Mesendoderm (in vitro differentiated cells): ENCODE data around the gene CD81.

Source experiments
- DNase-seq: peaks from one replicate; pipeline ENCODE4 v3.0.0; 2013
- H2AK5ac ChIP-seq: 2 replicates; pipeline ENCODE4 v1.6.1; 2013; ENCODE audit warnings: low read length, inconsistent platforms
- H2BK120ac ChIP-seq: 2 replicates; pipeline ENCODE4 v1.6.1; 2013; ENCODE audit warnings: low read depth, mild to moderate bottlenecking, low read length, moderate library complexity, mixed read lengths
- H2BK15ac ChIP-seq: replicated peaks from 2 replicates; pipeline ENCODE4 v1.6.1; 2013; ENCODE audit warnings: low read depth, mild to moderate bottlenecking, moderate library complexity
- H2BK5ac ChIP-seq: 2 replicates; pipeline ENCODE4 v1.6.1; 2013; ENCODE audit warnings: low read length, inconsistent platforms
- H3K18ac ChIP-seq: 2 replicates; pipeline ENCODE4 v1.6.1; 2013; ENCODE audit warnings: mild to moderate bottlenecking, low read length, mixed read lengths
- H3K23ac ChIP-seq: one replicate; pipeline ENCODE4 v1.6.1; 2013; ENCODE audit warnings: low read length
- H3K27ac ChIP-seq: 2 replicates; pipeline ENCODE4 v1.5.1; 2013; ENCODE audit warnings: low read depth, mild to moderate bottlenecking, inconsistent platforms, low read length, moderate library complexity
- H3K27me3 ChIP-seq: 2 replicates; pipeline ENCODE4 v1.6.1; 2013; ENCODE audit warnings: low read length, control low read depth, mild to moderate bottlenecking, inconsistent platforms; ENCODE audit not compliant: insufficient read depth, poor library complexity
- H3K36me3 ChIP-seq: 2 replicates; pipeline ENCODE4 v1.6.1; 2013; ENCODE audit warnings: low read length, inconsistent platforms; ENCODE audit not compliant: control insufficient read depth, insufficient read depth
- H3K4ac ChIP-seq: one replicate; pipeline ENCODE4 v1.6.1; 2013; ENCODE audit warnings: low read depth, mild to moderate bottlenecking, low read length, moderate library complexity
- H3K4me1 ChIP-seq: 2 replicates; pipeline ENCODE4 v1.6.1; 2013; ENCODE audit warnings: low read depth, low read length, inconsistent platforms; ENCODE audit not compliant: control insufficient read depth
- H3K4me2 ChIP-seq: 2 replicates; pipeline ENCODE4 v1.6.1; 2013; ENCODE audit warnings: low read length
- H3K4me3 ChIP-seq: 2 replicates; pipeline ENCODE4 v1.5.1; 2013; ENCODE audit warnings: mild to moderate bottlenecking, low read length
- H3K56ac ChIP-seq: one replicate; pipeline ENCODE4 v1.6.1; 2013; ENCODE audit warnings: low read length
- H3K79me1 ChIP-seq: 2 replicates; pipeline ENCODE4 v1.6.1; 2013; ENCODE audit warnings: low read length, inconsistent platforms
- H3K79me2 ChIP-seq: 2 replicates; pipeline ENCODE4 v1.6.1; 2013; ENCODE audit warnings: mild to moderate bottlenecking, low read length; ENCODE audit not compliant: control insufficient read depth, insufficient read depth
- H3K9ac ChIP-seq: 2 replicates; pipeline ENCODE4 v1.6.1; 2013; ENCODE audit warnings: low read length, inconsistent platforms
- H4K5ac ChIP-seq: one replicate; pipeline ENCODE4 v1.6.1; 2013; ENCODE audit warnings: low read length
- H4K8ac ChIP-seq: one replicate; pipeline ENCODE4 v1.6.1; 2013; ENCODE audit warnings: low read depth, mild to moderate bottlenecking, control low read depth, low read length, moderate library complexity
- WGBS: extraction: QIAGEN DNeasy Blood & Tissue Kit; methylation state at CpG from one replicate; pipeline ENCODE4 v1.1.7; 2013; ENCODE audit warnings: low lambda C conversion rate, missing lambda C conversion rate; ENCODE audit not compliant: insufficient coverage; ENCODE audit errors: extremely low coverage; 5-methylcytosine and 5-hydroxymethylcytosine counted together

Gene CD81

GRCh38 chr11:2367266-2368160 is 9.6 kb upstream of the CD81 start:
- no peaks in the 10 kb centered on the region for H3K27me3 ChIP-seq
- DNase-seq, result no peak
- H2AK5ac ChIP-seq, result no peak overlapping the region
- H3K79me1 ChIP-seq, result no peaks in the 10 kb centered on the region
- no peaks in the 10 kb centered on the region for H3K4me1 ChIP-seq
- H3K79me2 ChIP-seq, result no peaks in the 10 kb centered on the region
- no peak overlapping the region for H3K4me3 ChIP-seq
- H4K5ac ChIP-seq, result no peak overlapping the region
- no peak overlapping the region for H3K4me2 ChIP-seq
- no peak overlapping the region for H3K56ac ChIP-seq
- no peak overlapping the region for H3K9ac ChIP-seq
- no peak overlapping the region for H2BK15ac ChIP-seq
- H2BK120ac ChIP-seq, result no peak overlapping the region
- H3K27ac ChIP-seq, result no peak overlapping the region
- H3K23ac ChIP-seq, result no peak overlapping the region
- no peaks in the 10 kb centered on the region for H3K36me3 ChIP-seq
- H4K8ac ChIP-seq, result no peak overlapping the region
- H3K18ac ChIP-seq, result no peak overlapping the region
- no peak overlapping the region for H3K4ac ChIP-seq
- no CpG with 5 or more reads among the region's 17 CpGs for WGBS
- no peak overlapping the region for H2BK5ac ChIP-seq

DNA sequence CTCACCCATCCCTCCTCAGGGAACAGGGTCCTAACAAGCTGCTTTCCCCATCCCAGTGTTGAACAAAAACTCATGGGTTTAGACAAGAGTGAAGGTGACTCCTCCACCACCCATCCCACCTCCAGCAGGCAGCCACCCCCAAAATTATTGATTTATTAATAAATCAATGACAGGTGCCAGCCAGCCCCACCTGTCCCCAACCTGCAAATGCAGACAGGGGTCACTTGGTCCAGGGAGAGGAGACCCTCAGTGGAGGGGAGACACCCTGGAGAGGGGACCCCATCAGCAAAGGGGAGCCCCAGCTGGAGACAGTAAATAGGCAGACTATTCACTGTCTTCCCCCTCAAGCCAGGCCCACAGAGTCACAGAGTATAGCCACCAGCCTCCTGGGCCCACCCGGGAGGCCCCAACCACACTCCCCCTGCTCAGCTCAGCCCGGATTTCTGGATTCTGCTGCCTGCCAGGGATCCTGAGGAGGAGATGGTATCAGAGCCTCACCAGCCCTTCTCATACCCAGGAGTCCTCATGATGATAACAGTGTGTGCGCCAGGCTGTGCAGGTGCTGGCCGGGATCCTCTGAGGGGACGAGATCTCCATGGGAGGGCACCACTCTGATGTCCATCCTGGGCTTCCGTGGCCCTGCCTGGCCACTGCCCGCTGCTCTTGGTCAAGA is 8.8 kb upstream of the CD81 start:
- Histone ChIP-seq H3K4me1 (no peaks in the 10 kb centered on the region), H3K4ac (no peak overlapping the region)

DNA sequence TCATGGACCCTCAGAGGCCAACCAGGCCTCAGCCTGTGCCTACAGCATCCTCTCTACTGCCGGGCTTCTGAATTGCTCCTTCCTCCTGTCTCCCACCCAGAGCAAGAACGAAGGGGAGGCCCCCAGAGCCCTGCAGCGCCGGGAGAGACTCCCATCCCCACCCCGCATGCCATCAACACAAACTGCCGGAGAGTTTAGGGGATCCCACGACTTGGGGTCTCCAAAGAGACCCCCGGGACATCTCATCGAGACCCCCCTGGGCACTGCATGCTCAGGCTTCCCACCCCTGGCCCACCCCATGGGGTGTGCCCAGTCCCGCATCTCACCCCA is 8.3 kb upstream of the CD81 start:
- Histone ChIP-seq H3K4ac (no peak overlapping the region), H3K36me3 (no peaks in the 10 kb centered on the region), H2BK15ac (no peak overlapping the region), H4K8ac (no peak overlapping the region), H3K27me3 (no peaks in the 10 kb centered on the region), H2AK5ac (no peak overlapping the region), H2BK120ac (no peak overlapping the region), H4K5ac (no peak overlapping the region), H3K4me3 (no peak overlapping the region), H3K23ac (no peak overlapping the region), H2BK5ac (no peak overlapping the region), H3K4me2 (no peak overlapping the region), H3K27ac (no peak overlapping the region), H3K18ac (no peak overlapping the region), H3K56ac (no peak overlapping the region), H3K4me1 (no peaks in the 10 kb centered on the region), H3K9ac (no peak overlapping the region), H3K79me1 (no peaks in the 10 kb centered on the region), H3K79me2 (no peaks in the 10 kb centered on the region)
- no CpG with 5 or more reads among the region's 10 CpGs for WGBS
- DNase-seq, result no peak

More for the DNA sequence above, 8.8 kb upstream of the CD81 start:
- H3K79me2 ChIP-seq, result no peaks in the 10 kb centered on the region
- H4K8ac ChIP-seq, result no peak overlapping the region
- no peak overlapping the region for H2BK120ac ChIP-seq
- H4K5ac ChIP-seq, result no peak overlapping the region
- no peaks in the 10 kb centered on the region for H3K79me1 ChIP-seq
- H3K27me3 ChIP-seq, result no peaks in the 10 kb centered on the region
- no peak overlapping the region for H3K27ac ChIP-seq
- no peak overlapping the region for H2AK5ac ChIP-seq
- WGBS, result no CpG with 5 or more reads among the region's 7 CpGs
- H3K23ac ChIP-seq, result no peak overlapping the region
- no peak for DNase-seq
- H2BK5ac ChIP-seq, result no peak overlapping the region
- no peaks in the 10 kb centered on the region for H3K36me3 ChIP-seq
- H3K4me3 ChIP-seq, result no peak overlapping the region
- no peak overlapping the region for H3K9ac ChIP-seq
- no peak overlapping the region for H3K56ac ChIP-seq
- H3K4me2 ChIP-seq, result no peak overlapping the region
- H3K18ac ChIP-seq, result no peak overlapping the region
- H2BK15ac ChIP-seq, result no peak overlapping the region

DNA sequence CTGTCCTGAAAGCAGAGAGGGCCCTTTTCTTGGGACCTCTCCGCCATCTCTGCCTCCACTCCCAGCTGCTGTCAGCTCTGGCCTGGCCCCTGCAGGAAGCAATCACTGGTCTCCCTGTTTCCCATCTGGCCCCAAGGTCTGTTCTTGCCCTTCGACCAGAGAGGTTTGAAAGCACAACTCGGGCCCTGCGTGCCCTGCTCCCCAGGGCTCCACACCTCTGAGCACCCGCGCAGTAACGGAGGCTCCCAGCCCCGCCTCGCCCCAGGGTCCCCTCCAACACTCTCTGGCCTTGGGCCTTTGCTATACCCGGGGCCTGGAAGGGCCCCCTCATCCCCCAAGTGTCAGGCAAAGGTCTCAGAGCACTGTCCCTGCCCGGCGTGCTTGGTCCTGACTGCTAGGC is 7.8 kb upstream of the CD81 start:
- no CpG with 5 or more reads among the region's 12 CpGs for WGBS
- H2BK5ac ChIP-seq, result no peak overlapping the region
- H3K4me2 ChIP-seq, result no peak overlapping the region
- no peak overlapping the region for H3K18ac ChIP-seq
- no peaks in the 10 kb centered on the region for H3K27me3 ChIP-seq
- no peaks in the 10 kb centered on the region for H3K79me2 ChIP-seq
- H3K23ac ChIP-seq, result no peak overlapping the region
- H3K56ac ChIP-seq, result no peak overlapping the region
- H4K8ac ChIP-seq, result no peak overlapping the region
- no peak overlapping the region for H2BK120ac ChIP-seq
- H2AK5ac ChIP-seq, result no peak overlapping the region
- H3K36me3 ChIP-seq, result no peaks in the 10 kb centered on the region
- H3K4me3 ChIP-seq, result no peak overlapping the region
- H3K4me1 ChIP-seq, result no peaks in the 10 kb centered on the region
- no peak for DNase-seq
- no peak overlapping the region for H3K27ac ChIP-seq
- no peaks in the 10 kb centered on the region for H3K79me1 ChIP-seq
- no peak overlapping the region for H3K9ac ChIP-seq
- no peak overlapping the region for H3K4ac ChIP-seq
- H2BK15ac ChIP-seq, result no peak overlapping the region
- no peak overlapping the region for H4K5ac ChIP-seq

DNA sequence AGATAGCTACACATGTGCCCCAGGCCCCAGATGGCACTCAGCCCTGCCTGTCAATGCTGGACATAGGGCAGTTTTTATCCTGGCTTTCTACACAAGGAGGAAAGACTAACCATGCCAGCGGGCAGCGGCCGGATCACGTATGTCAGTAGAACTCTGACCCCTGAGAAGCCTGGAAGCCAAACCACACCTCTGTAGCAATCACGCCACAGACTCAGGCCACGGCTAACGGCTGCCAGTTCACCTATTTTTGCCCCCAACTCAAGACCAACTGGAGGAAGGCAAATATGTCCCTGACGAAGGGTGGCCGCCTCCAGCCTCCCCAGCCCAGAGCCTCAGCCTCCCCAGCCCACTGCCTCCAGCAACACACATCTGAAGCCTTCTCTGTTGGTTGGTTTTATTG is 7.2 kb upstream of the CD81 start:
- Histone ChIP-seq H3K4me1 (no peaks in the 10 kb centered on the region), H3K79me2 (no peaks in the 10 kb centered on the region), H3K18ac (no peak overlapping the region), H3K27me3 (no peaks in the 10 kb centered on the region), H2BK15ac (no peak overlapping the region), H3K4me2 (no peak overlapping the region), H3K4ac (no peak overlapping the region), H4K8ac (no peak overlapping the region), H2AK5ac (no peak overlapping the region), H3K9ac (no peak overlapping the region), H2BK5ac (no peak overlapping the region), H2BK120ac (no peak overlapping the region), H3K56ac (no peak overlapping the region), H4K5ac (no peak overlapping the region), H3K27ac (no peak overlapping the region), H3K79me1 (no peaks in the 10 kb centered on the region), H3K4me3 (no peak overlapping the region), H3K36me3 (no peaks in the 10 kb centered on the region), H3K23ac (no peak overlapping the region)
- DNase-seq, result no peak
- WGBS, result no CpG with 5 or more reads among the region's 9 CpGs
